Measurements from ENCODE around the gene TMEM175. TPM values are rescaled to one million over a fixed set of nuclear protein-coding genes. Genes with fewer than 3 reads are reported as not detected.

TMEM175 gene
- total RNA-seq, 1 donor, result 13.8 TPM

- H3K4me3 ChIP-seq (ENCODE audit: low read depth, low read length), result no peak overlapping the region
- peak; percentile 19 for DNase-seq (ENCODE audit: low read depth)
- no peak for TF ChIP-seq CTCF (IDR thresholded peaks at IDR 0.05; ENCODE audit: insufficient read depth, low read length)
Measured at GRCh38 chr4:1002131-1002630, 69.9 kb downstream of the TMEM175 start.

GRCh38 chr4:1002631-1003251 lies 70.5 kb downstream of the TMEM175 start:
- no peak for TF ChIP-seq CTCF (IDR thresholded peaks at IDR 0.05; ENCODE audit: insufficient read depth, low read length)
- no peak for DNase-seq (ENCODE audit: low read depth)
- no peak overlapping the region for H3K4me3 ChIP-seq (ENCODE audit: low read depth, low read length)

GRCh38 chr4:1003271-1004070 lies 71.2 kb downstream of the TMEM175 start:
- TF ChIP-seq CTCF (IDR thresholded peaks at IDR 0.05; ENCODE audit: insufficient read depth, low read length), result no peak
- no peak for DNase-seq (ENCODE audit: low read depth)
- no peak overlapping the region for H3K4me3 ChIP-seq (ENCODE audit: low read depth, low read length)

GRCh38 chr4:1004071-1004418 lies 71.8 kb downstream of the TMEM175 start:
- DNase-seq (ENCODE audit: low read depth), result no peak
- H3K4me3 ChIP-seq (ENCODE audit: low read depth, low read length), result no peak overlapping the region
- no peak for TF ChIP-seq CTCF (IDR thresholded peaks at IDR 0.05; ENCODE audit: insufficient read depth, low read length)

- TF ChIP-seq CTCF (IDR thresholded peaks at IDR 0.05; ENCODE audit: insufficient read depth, low read length), result no peak
- DNase-seq (ENCODE audit: low read depth), result no peak
- H3K4me3 ChIP-seq (ENCODE audit: low read depth, low read length), result no peak overlapping the region
Measured at GRCh38 chr4:1004557-1005485, 72.6 kb downstream of the TMEM175 start.

GRCh38 chr4:1006856-1007255 lies 74.6 kb downstream of the TMEM175 start:
- no peak for DNase-seq (ENCODE audit: low read depth)

More at GRCh38 chr4:1006856-1007255, 74.6 kb downstream of the TMEM175 start:
- H3K4me3 ChIP-seq (ENCODE audit: low read depth, low read length), result no peak overlapping the region
- no peak for TF ChIP-seq CTCF (IDR thresholded peaks at IDR 0.05; ENCODE audit: insufficient read depth, low read length)

All from fibroblast of the aortic adventitia (primary cell).